IMR-90 (cell line): ENCODE measurements around the gene CAB39. TPM values are rescaled to one million over a fixed set of nuclear protein-coding genes. Genes with fewer than 3 reads are reported as not detected.

Source experiments
- ATAC-seq: fragments of 200-7000 bp; cut with Tn5 transposase; 2 replicates; pipeline ENCODE4 v1.9.1; 2020; ENCODE audit warnings: low read depth, mild to moderate bottlenecking, moderate library complexity
- BruUV-seq: library from RNA; stranded (reverse); fragments of 400-500 nt; replicated peaks from 2 replicates; lab custom pipeline; 2021; lab: Mats Ljungman, UMichigan
- CTCF ChIA-PET: fragments of 300-600 bp; formaldehyde crosslinking; extraction: SDS; loops from one replicate; lab custom pipeline; 2021; ENCODE audit warnings: antibody characterized with exemption; lab: Yijun Ruan, JAX
- POLR2A ChIA-PET: fragments of 300-600 bp; sonication (Branson Sonifier 250); formaldehyde crosslinking; loops from one replicate; lab custom pipeline; 2022; ENCODE audit warnings: antibody characterized with exemption; ENCODE audit not compliant: unreplicated experiment; lab: Charles Lee
- DNase-seq: peaks from one replicate; pipeline ENCODE4 v3.0.0; 2013
- H2AFZ ChIP-seq: replicated peaks from 2 replicates; pipeline ENCODE3; 2013; ENCODE audit warnings: low read length, mild to moderate bottlenecking; ENCODE audit not compliant: poor library complexity
- H2AK5ac ChIP-seq: 2 replicates; pipeline ENCODE4 v1.6.1; 2013; ENCODE audit warnings: low read depth, low read length, inconsistent platforms
- H2AK9ac ChIP-seq: replicated peaks from 2 replicates; pipeline ENCODE3; 2013; ENCODE audit warnings: mild to moderate bottlenecking, low read depth, low read length, moderate library complexity; ENCODE audit not compliant: poor library complexity
- H2BK120ac ChIP-seq: 2 replicates; pipeline ENCODE4 v1.6.1; 2013; ENCODE audit warnings: low read depth, low read length, inconsistent platforms
- H2BK15ac ChIP-seq: 3 replicates; pipeline ENCODE4 v1.6.1; 2013; ENCODE audit warnings: low read depth, low read length, inconsistent platforms
- H2BK20ac ChIP-seq: 2 replicates; pipeline ENCODE4 v1.6.1; 2013; ENCODE audit warnings: low read depth, mild to moderate bottlenecking, inconsistent platforms, low read length, moderate library complexity
- H2BK5ac ChIP-seq: 2 replicates; pipeline ENCODE4 v1.6.1; 2013; ENCODE audit warnings: mild to moderate bottlenecking, low read depth, low read length, inconsistent platforms; ENCODE audit not compliant: poor library complexity, severe bottlenecking
- H3K14ac ChIP-seq: replicated peaks from 2 replicates; pipeline ENCODE4 v1.6.1; 2013; ENCODE audit warnings: low read depth, low read length, inconsistent platforms
- H3K18ac ChIP-seq: 2 replicates; pipeline ENCODE4 v1.6.1; 2013; ENCODE audit warnings: low read depth, low read length, control low read depth
- H3K23ac ChIP-seq: 2 replicates; pipeline ENCODE4 v1.6.1; 2013; ENCODE audit warnings: low read depth, low read length, inconsistent platforms
- H3K27ac ChIP-seq: 2 replicates; pipeline ENCODE4 v1.5.1; 2013; ENCODE audit warnings: mild to moderate bottlenecking, control low read depth, low read length; ENCODE audit not compliant: insufficient read depth
- H3K27me3 ChIP-seq: 2 replicates; pipeline ENCODE4 v1.6.1; 2013; ENCODE audit warnings: low read length; ENCODE audit not compliant: control insufficient read depth, insufficient read depth
- H3K36me3 ChIP-seq: 2 replicates; pipeline ENCODE4 v1.6.1; 2013; ENCODE audit warnings: low read length, mixed read lengths; ENCODE audit not compliant: control insufficient read depth, insufficient read depth
- H3K4ac ChIP-seq: 2 replicates; pipeline ENCODE4 v1.6.1; 2013; ENCODE audit warnings: low read depth, low read length, inconsistent platforms
- H3K4me1 ChIP-seq: 2 replicates; pipeline ENCODE4 v1.6.1; 2013; ENCODE audit warnings: low read length, mixed read lengths; ENCODE audit not compliant: control insufficient read depth, insufficient read depth
- H3K4me2 ChIP-seq: 2 replicates; pipeline ENCODE4 v1.6.1; 2013; ENCODE audit warnings: low read depth, mild to moderate bottlenecking, control low read depth, low read length, moderate library complexity
- H3K4me3 ChIP-seq: 2 replicates; pipeline ENCODE4 v1.5.1; 2013; ENCODE audit warnings: low read depth, mild to moderate bottlenecking, control low read depth, low read length, moderate library complexity; ENCODE audit not compliant: insufficient read depth
- H3K56ac ChIP-seq: 2 replicates; pipeline ENCODE4 v1.6.1; 2013; ENCODE audit warnings: low read length, inconsistent platforms; ENCODE audit not compliant: insufficient read depth; ENCODE audit errors: extremely low read depth
- H3K79me1 ChIP-seq, 2 experiments: 2 replicates each; pipeline ENCODE4 v1.6.1; 2013; ENCODE audit warnings: low read length in 2 of 2, inconsistent platforms in 1 of 2, low read depth in 1 of 2
- H3K9ac ChIP-seq: 2 replicates; pipeline ENCODE4 v1.6.1; 2013; ENCODE audit warnings: low read depth, low read length, control low read depth
- H3K9me1 ChIP-seq: 2 replicates; pipeline ENCODE4 v1.6.1; 2013; ENCODE audit warnings: low read length, inconsistent platforms; ENCODE audit not compliant: insufficient read depth
- H3K9me3 ChIP-seq: 2 replicates; pipeline ENCODE4 v1.6.1; 2013; ENCODE audit warnings: low read length; ENCODE audit not compliant: control insufficient read depth, insufficient read depth
- H4K20me1 ChIP-seq: 2 replicates; pipeline ENCODE4 v1.6.1; 2013; ENCODE audit warnings: low read length, inconsistent platforms; ENCODE audit not compliant: insufficient read depth
- H4K5ac ChIP-seq: 2 replicates; pipeline ENCODE4 v1.6.1; 2013; ENCODE audit warnings: mild to moderate bottlenecking, low read depth, low read length, control low read depth
- H4K8ac ChIP-seq, 2 experiments: 2 replicates each; pipeline ENCODE4 v1.6.1; 2013; ENCODE audit warnings: low read depth in 2 of 2, low read length in 2 of 2, control low read depth in 1 of 2, inconsistent platforms in 1 of 2
- H4K91ac ChIP-seq: 2 replicates; pipeline ENCODE4 v1.6.1; 2013; ENCODE audit warnings: low read depth, low read length, inconsistent platforms; ENCODE audit not compliant: insufficient read depth
- ELK1 ChIP-seq: fragments of 150-350 bp; IDR thresholded peaks from 2 replicates; pipeline ENCODE4 v1.6.1; 2016; ENCODE audit warnings: low read depth, mild to moderate bottlenecking, low read length, moderate library complexity, borderline replicate concordance
- MAFK ChIP-seq: IDR thresholded peaks from 2 replicates; pipeline ENCODE4 v1.6.1; 2012; ENCODE audit warnings: low read depth, low read length, improper control_type of control experiment
- MAZ ChIP-seq: IDR thresholded peaks from 2 replicates; pipeline ENCODE4 v1.6.1; 2012; ENCODE audit warnings: low read depth, mild to moderate bottlenecking, low read length, improper control_type of control experiment, moderate library complexity, borderline replicate concordance
- RAD21 ChIP-seq: IDR thresholded peaks from 2 replicates; pipeline ENCODE4 v1.6.1; 2012; ENCODE audit warnings: low read length, improper control_type of control experiment
- WGBS, 2 experiments: methylation state at CpG; one replicate each; pipeline versions ENCODE4 v1.1.5 to v1.1.7; 2013; ENCODE audit warnings: missing lambda C conversion rate in 2 of 2; ENCODE audit not compliant: insufficient read length in 1 of 2; ENCODE audit errors: extremely low coverage in 2 of 2; 5-methylcytosine and 5-hydroxymethylcytosine counted together
- dilution Hi-C: fragments of 300-500 bp; cut with HindIII; formaldehyde crosslinking; loops from one replicate; pipeline ENCODE4 v1.14.3; 2018; ENCODE audit warnings: low sequenced_read_pairs; ENCODE audit not compliant: unreplicated experiment
- in situ Hi-C: fragments of 300-500 bp; cut with MboI; formaldehyde crosslinking; loops from 3 replicates; pipeline ENCODE4 v1.14.3; 2019; ENCODE audit warnings: low sequenced_read_pairs, inconsistent platforms, mixed read lengths
- intact Hi-C: fragments of 100-400 bp; cut with micrococcal nuclease; formaldehyde crosslinking; loops from 2 replicates; pipeline ENCODE4 v1.10.0; 2022
- polyA plus RNA-seq, 3 experiments: library from polyadenylated mRNA; depleted of rRNA; stranded (reverse); fragments of >200 nt; gene quantifications; 2 replicates each; pipeline ENCODE4 v1.2.3, GENCODE V29; 2012; ENCODE audit warnings: low replicate concordance in 1 of 3
- total RNA-seq: library from RNA; depleted of rRNA; stranded (reverse); fragments of >200 nt; gene quantifications from 2 replicates; pipeline ENCODE4 v1.2.3, GENCODE V29; 2012
- TF ChIP-seq, protein P1 (sequence below): fragments of 150-350 bp; IDR thresholded peaks from 2 replicates; pipeline ENCODE4 v1.6.1; 2017; ENCODE audit warnings: mild to moderate bottlenecking, antibody characterized with exemption, low read length, low read depth

Gene CAB39
- total and polyA plus RNA-seq, 2 of the 4 experiments (the other 2 are of a cell fraction) = 38.2 to 71.7 TPM

DNA sequence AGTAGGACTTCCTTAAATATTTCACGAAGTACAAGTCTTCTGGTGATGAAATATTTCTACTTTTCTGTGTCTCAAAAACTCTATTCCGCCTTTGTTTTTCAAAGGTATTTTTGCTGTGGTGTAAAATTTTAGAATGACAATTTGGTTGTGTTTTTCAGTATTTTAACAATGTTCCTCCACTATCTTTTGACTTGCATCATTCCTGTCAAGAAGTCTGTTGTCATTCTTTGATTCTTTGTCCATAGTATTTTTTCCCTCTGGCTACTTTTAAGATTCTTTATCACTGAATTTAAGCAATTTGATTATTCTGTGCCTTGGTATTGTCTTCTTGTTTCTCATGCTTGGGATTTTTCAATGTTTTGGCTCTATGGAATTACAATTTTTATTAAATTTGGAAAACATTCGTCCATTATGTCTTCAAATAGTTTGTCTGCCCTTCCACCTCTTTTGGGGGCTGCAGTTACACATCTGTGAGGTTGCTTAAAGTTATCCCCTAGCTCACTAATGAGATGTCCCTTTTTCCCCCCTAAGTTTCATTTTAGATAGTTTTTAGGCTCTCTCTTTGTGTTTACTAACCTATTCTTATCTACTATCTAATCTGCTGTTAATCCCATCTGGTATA, 76.0 kb downstream of the CAB39 start:
- no peak overlapping the region for H3K18ac ChIP-seq
- WGBS, 2 experiments = no CpG with 5 or more reads among the region's 3 CpGs
- TF ChIP-seq ELK1 = no peak
- TF ChIP-seq MAFK = no peak
- TF ChIP-seq MAZ = no peak
- TF ChIP-seq, protein P1, sequence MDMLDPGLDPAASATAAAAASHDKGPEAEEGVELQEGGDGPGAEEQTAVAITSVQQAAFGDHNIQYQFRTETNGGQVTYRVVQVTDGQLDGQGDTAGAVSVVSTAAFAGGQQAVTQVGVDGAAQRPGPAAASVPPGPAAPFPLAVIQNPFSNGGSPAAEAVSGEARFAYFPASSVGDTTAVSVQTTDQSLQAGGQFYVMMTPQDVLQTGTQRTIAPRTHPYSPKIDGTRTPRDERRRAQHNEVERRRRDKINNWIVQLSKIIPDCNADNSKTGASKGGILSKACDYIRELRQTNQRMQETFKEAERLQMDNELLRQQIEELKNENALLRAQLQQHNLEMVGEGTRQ = no peak
- no peak for TF ChIP-seq RAD21
- H3K23ac ChIP-seq = no peak overlapping the region
- no peak for DNase-seq
- no peak overlapping the region for H4K8ac ChIP-seq
- H3K9me1 ChIP-seq = no peaks in the 10 kb centered on the region
- no peak overlapping the region for H4K91ac ChIP-seq
- no peak for ATAC-seq
- H2AFZ ChIP-seq = no peak overlapping the region
- in situ Hi-C loops (no loop called here), dilution Hi-C loops (no loop called here), intact Hi-C loops (no loop called here)
- no TSS peak for BruUV-seq
- H2BK120ac ChIP-seq = no peak overlapping the region
- no peak overlapping the region for H2AK9ac ChIP-seq
- no peak overlapping the region for H3K4ac ChIP-seq
- H3K27ac ChIP-seq = no peak overlapping the region
- H3K4me3 ChIP-seq = no peak overlapping the region
- H3K4me1 ChIP-seq = 0 out of 2 replicates have a peak, but pooled peaks cover 5% of the 10 kb centered on the region
- no peak overlapping the region for H2AK5ac ChIP-seq
- ChIA-PET POLR2A (no interaction called here), CTCF (no interaction called here)
- H3K79me1 ChIP-seq = peaks cover 33 to 59% of the 10 kb centered on the region in 2 experiments
- no peak overlapping the region for H2BK20ac ChIP-seq
- H3K9me3 ChIP-seq = peaks cover 13% of the 10 kb centered on the region
- H3K4me2 ChIP-seq = no peak overlapping the region
- H3K9ac ChIP-seq = no peak overlapping the region
- H3K14ac ChIP-seq = no peak overlapping the region
- no peak overlapping the region for H3K56ac ChIP-seq
- no peaks in the 10 kb centered on the region for H4K20me1 ChIP-seq
- H3K36me3 ChIP-seq = peaks cover 22% of the 10 kb centered on the region
- no peak overlapping the region for H4K5ac ChIP-seq
- H3K27me3 ChIP-seq = no peaks in the 10 kb centered on the region
- no peak overlapping the region for H2BK5ac ChIP-seq
- no peak overlapping the region for H2BK15ac ChIP-seq
